Activated effector memory CD4-positive, alpha-beta T cell treated with Interleukin-2 at 50 U/mL for 16 hours (primary cell): ENCODE results near the gene SLC16A1.
"Not testable (repeated sequence)": the region's sequence is repeated elsewhere in the genome, so short reads cannot be mapped to it uniquely, and the experiment has no call there.

Experiments used
- DNase-seq: peaks from one replicate; pipeline ENCODE4 v3.0.0-alpha.2; 2020

The SLC16A1 gene

GRCh38 chr1:112961072-112961471 lies 5.1 kb upstream of the SLC16A1 start:
- DNase-seq = no peak

- no peak for DNase-seq
Observed at GRCh38 chr1:112960384-112960783, 4.4 kb upstream of the SLC16A1 start.

- DNase-seq = not testable (repeated sequence)
Observed at GRCh38 chr1:112958236-112958635, 2.2 kb upstream of the SLC16A1 start.

- peak; percentile 14 for DNase-seq
Observed at GRCh38 chr1:112957133-112957812, 1.3 kb upstream of the SLC16A1 start.

GRCh38 chr1:112956544-112957132 lies 642 bp upstream of the SLC16A1 start:
- peak; percentile 27 for DNase-seq

- DNase-seq = peak; percentile 25
Observed at GRCh38 chr1:112954945-112955772, 837 bp downstream of the SLC16A1 start.

- no peak for DNase-seq
Observed at GRCh38 chr1:112954017-112954650, 1.9 kb downstream of the SLC16A1 start.

GRCh38 chr1:112950426-112950825 lies 5.6 kb downstream of the SLC16A1 start:
- no peak for DNase-seq

- no peak for DNase-seq
Observed at GRCh38 chr1:112946683-112947082, 9.3 kb downstream of the SLC16A1 start.

GRCh38 chr1:112939810-112940209 lies 16.2 kb downstream of the SLC16A1 start:
- DNase-seq = no peak

- DNase-seq = no peak
Observed at GRCh38 chr1:112938210-112938609, 17.8 kb downstream of the SLC16A1 start.

- no peak for DNase-seq
Observed at GRCh38 chr1:112937495-112937894, 18.5 kb downstream of the SLC16A1 start.

GRCh38 chr1:112937070-112937469 lies 18.9 kb downstream of the SLC16A1 start:
- no peak for DNase-seq

GRCh38 chr1:112935461-112936111 lies 20.4 kb downstream of the SLC16A1 start:
- no peak for DNase-seq

GRCh38 chr1:112934577-112934976 lies 21.4 kb downstream of the SLC16A1 start:
- no peak for DNase-seq

- no peak for DNase-seq
Observed at GRCh38 chr1:112933820-112934571, 22.0 kb downstream of the SLC16A1 start.

GRCh38 chr1:112929979-112930378 lies 26.0 kb downstream of the SLC16A1 start:
- DNase-seq = no peak

GRCh38 chr1:112927462-112927990 lies 28.5 kb downstream of the SLC16A1 start:
- no peak for DNase-seq

GRCh38 chr1:112926858-112927257 lies 29.1 kb downstream of the SLC16A1 start:
- no peak for DNase-seq

- DNase-seq = no peak
Observed at GRCh38 chr1:112925015-112925414, 31.0 kb downstream of the SLC16A1 start.

- no peak for DNase-seq
Observed at GRCh38 chr1:112923959-112924349, 32.0 kb downstream of the SLC16A1 start.
